ENCODE results near the gene PRR3. TPM values are rescaled to one million over a fixed set of nuclear protein-coding genes. Genes with fewer than 3 reads are reported as not detected.

The PRR3 gene
- total RNA-seq, 1 donor from 2014 or later, result 29.5 TPM

DNA sequence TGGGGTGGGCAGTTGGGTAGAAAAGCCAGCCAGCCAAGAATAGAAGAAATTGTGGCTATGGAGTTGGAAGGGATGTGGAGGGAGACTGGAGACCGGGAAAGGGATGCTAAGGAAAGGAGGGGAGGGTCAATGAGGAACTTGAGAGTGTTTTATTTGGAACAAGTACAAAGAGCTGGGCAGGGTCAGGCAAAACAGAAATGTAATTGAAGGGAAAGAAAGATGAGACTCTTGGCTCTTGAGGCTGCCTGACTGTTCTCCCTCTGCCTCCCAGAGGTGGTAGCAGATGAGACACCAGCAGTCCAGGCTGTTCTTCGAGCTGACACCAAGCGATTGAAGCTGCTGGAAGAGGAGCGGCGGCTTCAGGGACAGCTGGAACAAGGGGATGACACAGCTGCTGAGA lies 26.8 kb downstream of the PRR3 start:
- Mint-ChIP-seq H3K27me3 (no peaks in the 10 kb centered on the region), H3K9me3 (no peaks in the 10 kb centered on the region), H3K4me3 (no peak overlapping the region), H3K27ac (no peak overlapping the region), H3K36me3 (ENCODE audit: low read depth) (peaks cover 86% of the 10 kb centered on the region), H3K4me1 (no peaks in the 10 kb centered on the region)
- intact Hi-C loops (cut with micrococcal nuclease), result no loop called here
- ChIA-PET POLR2A (interaction anchor here (0.9 kb wide), 1 partner anchor 91 kb away, joined by 3 read pairs; no protein-coding TSS in a partner anchor), CTCF (no interaction called here)
- DNase-seq (no peak), ATAC-seq (ENCODE audit: low read depth) (no peak)
- TF ChIP-seq, protein P1, sequence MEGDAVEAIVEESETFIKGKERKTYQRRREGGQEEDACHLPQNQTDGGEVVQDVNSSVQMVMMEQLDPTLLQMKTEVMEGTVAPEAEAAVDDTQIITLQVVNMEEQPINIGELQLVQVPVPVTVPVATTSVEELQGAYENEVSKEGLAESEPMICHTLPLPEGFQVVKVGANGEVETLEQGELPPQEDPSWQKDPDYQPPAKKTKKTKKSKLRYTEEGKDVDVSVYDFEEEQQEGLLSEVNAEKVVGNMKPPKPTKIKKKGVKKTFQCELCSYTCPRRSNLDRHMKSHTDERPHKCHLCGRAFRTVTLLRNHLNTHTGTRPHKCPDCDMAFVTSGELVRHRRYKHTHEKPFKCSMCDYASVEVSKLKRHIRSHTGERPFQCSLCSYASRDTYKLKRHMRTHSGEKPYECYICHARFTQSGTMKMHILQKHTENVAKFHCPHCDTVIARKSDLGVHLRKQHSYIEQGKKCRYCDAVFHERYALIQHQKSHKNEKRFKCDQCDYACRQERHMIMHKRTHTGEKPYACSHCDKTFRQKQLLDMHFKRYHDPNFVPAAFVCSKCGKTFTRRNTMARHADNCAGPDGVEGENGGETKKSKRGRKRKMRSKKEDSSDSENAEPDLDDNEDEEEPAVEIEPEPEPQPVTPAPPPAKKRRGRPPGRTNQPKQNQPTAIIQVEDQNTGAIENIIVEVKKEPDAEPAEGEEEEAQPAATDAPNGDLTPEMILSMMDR (IDR thresholded peaks at IDR 0.05), result no peak

DNA sequence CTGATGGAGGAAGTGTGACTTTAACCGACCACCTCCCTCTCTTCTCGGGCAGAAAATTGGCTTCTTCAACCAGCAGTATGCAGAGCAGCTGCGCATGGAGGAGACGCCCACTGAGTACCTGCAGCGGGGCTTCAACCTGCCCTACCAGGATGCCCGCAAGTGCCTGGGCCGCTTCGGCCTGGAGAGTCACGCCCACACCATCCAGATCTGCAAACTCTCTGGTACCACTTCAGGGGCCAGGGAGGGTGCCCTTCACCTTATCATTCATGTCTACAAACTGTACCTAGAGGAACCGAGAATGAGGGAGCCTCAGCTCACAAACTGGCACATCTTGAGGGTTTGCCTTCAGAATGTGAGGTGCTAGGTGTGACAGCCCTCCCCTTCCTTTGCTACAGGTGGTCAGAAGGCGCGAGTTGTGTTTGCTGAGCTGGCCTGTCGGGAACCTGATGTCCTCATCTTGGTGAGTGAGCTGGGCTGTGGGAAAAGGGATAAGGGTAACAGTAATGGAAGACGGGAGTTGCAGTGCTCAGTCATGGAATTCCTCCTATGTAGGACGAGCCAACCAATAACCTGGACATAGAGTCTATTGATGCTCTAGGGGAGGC lies 32.8 kb downstream of the PRR3 start:
- H3K27ac Mint-ChIP-seq, result no peak overlapping the region
- no peak overlapping the region for H3K4me3 Mint-ChIP-seq
- H3K36me3 Mint-ChIP-seq (ENCODE audit: low read depth), result peaks cover 87% of the 10 kb centered on the region
- no peaks in the 10 kb centered on the region for H3K27me3 Mint-ChIP-seq
- no peaks in the 10 kb centered on the region for H3K4me1 Mint-ChIP-seq
- no peaks in the 10 kb centered on the region for H3K9me3 Mint-ChIP-seq
- no peak for ATAC-seq (ENCODE audit: low read depth)
- ChIA-PET CTCF (no interaction called here), POLR2A (interaction anchor here (1.2 kb wide), 1 partner anchor 25 kb away, joined by 4 read pairs; no protein-coding TSS in a partner anchor)
- TF ChIP-seq, protein P1 (IDR thresholded peaks at IDR 0.05), result no peak
- DNase-seq, result no peak
- intact Hi-C loops (cut with micrococcal nuclease), result no loop called here

- Mint-ChIP-seq H3K27me3 (no peaks in the 10 kb centered on the region), H3K9me3 (no peaks in the 10 kb centered on the region), H3K27ac (no peak overlapping the region), H3K36me3 (ENCODE audit: low read depth) (peaks cover 85% of the 10 kb centered on the region), H3K4me3 (no peak overlapping the region), H3K4me1 (no peaks in the 10 kb centered on the region)
- intact Hi-C loops (cut with micrococcal nuclease), result no loop called here
- CTCF ChIA-PET, result interaction anchor here (0.8 to 1.1 kb wide), 2 partner anchors 109 to 133 kb away, joined by 3 read pairs; no protein-coding TSS in a partner anchor
- POLR2A ChIA-PET, result interaction anchor here (0.8 to 1.2 kb wide), 3 partner anchors 24 to 27 kb away, joined by 3 to 8 read pairs (median 4); partner anchors contain the start of genes MRPS18B and PPP1R10
- TF ChIP-seq, protein P1 (IDR thresholded peaks at IDR 0.05), result no peak
- ATAC-seq (ENCODE audit: low read depth), result no peak
- no peak for DNase-seq
Measured at GRCh38 chr6:30590509-30590908, 33.4 kb downstream of the PRR3 start.

DNA sequence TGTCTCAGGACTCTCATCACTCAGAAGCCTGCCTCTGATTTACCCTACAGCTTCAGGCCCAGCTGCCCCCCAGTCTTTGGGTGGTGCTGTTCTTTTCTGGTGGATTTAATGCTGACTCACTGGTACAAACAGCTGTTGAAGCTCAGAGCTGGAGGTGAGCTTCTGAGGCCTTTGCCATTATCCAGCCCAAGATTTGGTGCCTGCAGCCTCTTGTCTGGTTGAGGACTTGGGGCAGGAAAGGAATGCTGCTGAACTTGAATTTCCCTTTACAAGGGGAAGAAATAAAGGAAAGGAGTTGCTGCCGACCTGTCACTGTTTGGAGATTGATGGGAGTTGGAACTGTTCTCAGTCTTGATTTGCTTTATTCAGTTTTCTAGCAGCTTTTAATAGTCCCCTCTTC lies 33.9 kb downstream of the PRR3 start:
- no peak for ATAC-seq (ENCODE audit: low read depth)
- Mint-ChIP-seq H3K27me3 (no peaks in the 10 kb centered on the region), H3K4me3 (no peak overlapping the region), H3K9me3 (no peaks in the 10 kb centered on the region), H3K4me1 (no peaks in the 10 kb centered on the region), H3K36me3 (ENCODE audit: low read depth) (peaks cover 81% of the 10 kb centered on the region), H3K27ac (no peak overlapping the region)
- DNase-seq, result no peak
- intact Hi-C loops (cut with micrococcal nuclease), result no loop called here
- ChIA-PET CTCF (interaction anchor here (0.8 to 1.1 kb wide), 2 partner anchors 109 to 132 kb away, joined by 3 read pairs; no protein-coding TSS in a partner anchor), POLR2A (interaction anchor here (0.5 to 1.2 kb wide), 6 partner anchors 22 to 75 kb away, joined by 3 to 12 read pairs (median 6); partner anchors contain the start of genes MRPS18B and PPP1R10)
- TF ChIP-seq, protein P1 (IDR thresholded peaks at IDR 0.05), result no peak

GRCh38 chr6:30592287-30592686 lies 35.2 kb downstream of the PRR3 start:
- H3K27me3 Mint-ChIP-seq, result no peaks in the 10 kb centered on the region
- ATAC-seq (ENCODE audit: low read depth) (no peak), DNase-seq (no peak)
- H3K4me1 Mint-ChIP-seq, result peaks cover 3% of the 10 kb centered on the region
- no peak overlapping the region for H3K27ac Mint-ChIP-seq
- TF ChIP-seq, protein P1 (IDR thresholded peaks at IDR 0.05), result no peak
- H3K9me3 Mint-ChIP-seq, result no peaks in the 10 kb centered on the region
- no peak overlapping the region for H3K4me3 Mint-ChIP-seq
- ChIA-PET POLR2A (interaction anchor here (1.1 kb wide), 1 partner anchor 23 kb away, joined by 8 read pairs; no protein-coding TSS in a partner anchor), CTCF (interaction anchor here (1.4 kb wide), 1 partner anchor 110 kb away, joined by 4 read pairs; no protein-coding TSS in a partner anchor)
- peaks cover 70% of the 10 kb centered on the region for H3K36me3 Mint-ChIP-seq (ENCODE audit: low read depth)
- intact Hi-C loops (cut with micrococcal nuclease), result no loop called here
